ENCODE measurements around the gene QSER1.

DNA sequence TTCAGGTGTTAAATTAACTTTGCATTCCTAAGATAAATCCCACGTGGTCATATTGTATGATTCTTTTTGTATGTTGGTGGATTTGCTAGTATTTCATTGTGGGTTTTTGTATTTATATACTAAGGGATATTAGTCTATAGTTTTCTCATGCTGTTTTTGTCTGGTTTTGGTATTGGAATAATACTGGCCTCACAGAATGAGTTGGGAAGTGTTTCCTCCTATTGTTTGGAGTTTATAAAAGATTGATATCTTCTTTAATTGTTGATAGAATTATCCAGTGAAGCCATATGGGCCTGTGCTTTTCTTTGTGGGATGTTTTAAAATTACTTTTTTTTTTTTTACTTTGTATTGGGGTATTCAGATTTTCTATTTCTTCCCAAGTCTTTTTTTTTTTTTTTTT, 59.8 kb downstream of the QSER1 start:
- TF ChIP-seq, protein P1, sequence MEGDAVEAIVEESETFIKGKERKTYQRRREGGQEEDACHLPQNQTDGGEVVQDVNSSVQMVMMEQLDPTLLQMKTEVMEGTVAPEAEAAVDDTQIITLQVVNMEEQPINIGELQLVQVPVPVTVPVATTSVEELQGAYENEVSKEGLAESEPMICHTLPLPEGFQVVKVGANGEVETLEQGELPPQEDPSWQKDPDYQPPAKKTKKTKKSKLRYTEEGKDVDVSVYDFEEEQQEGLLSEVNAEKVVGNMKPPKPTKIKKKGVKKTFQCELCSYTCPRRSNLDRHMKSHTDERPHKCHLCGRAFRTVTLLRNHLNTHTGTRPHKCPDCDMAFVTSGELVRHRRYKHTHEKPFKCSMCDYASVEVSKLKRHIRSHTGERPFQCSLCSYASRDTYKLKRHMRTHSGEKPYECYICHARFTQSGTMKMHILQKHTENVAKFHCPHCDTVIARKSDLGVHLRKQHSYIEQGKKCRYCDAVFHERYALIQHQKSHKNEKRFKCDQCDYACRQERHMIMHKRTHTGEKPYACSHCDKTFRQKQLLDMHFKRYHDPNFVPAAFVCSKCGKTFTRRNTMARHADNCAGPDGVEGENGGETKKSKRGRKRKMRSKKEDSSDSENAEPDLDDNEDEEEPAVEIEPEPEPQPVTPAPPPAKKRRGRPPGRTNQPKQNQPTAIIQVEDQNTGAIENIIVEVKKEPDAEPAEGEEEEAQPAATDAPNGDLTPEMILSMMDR (IDR thresholded peaks at IDR 0.05) = no peak
- TF ChIP-seq POLR2A (IDR thresholded peaks at IDR 0.05) = no peak

Data from uterus (tissue), 2 donors.